ENCODE data around the gene ULK1.
"Not testable (repeated sequence)": the region's sequence is repeated elsewhere in the genome, so short reads cannot be mapped to it uniquely, and the experiment has no call there.

The ULK1 gene

GRCh38 chr12:131947482-131948027 lies 53.1 kb downstream of the ULK1 start:
- no peak for TF ChIP-seq CTCF (IDR thresholded peaks at IDR 0.05; ENCODE audit: low read depth, low read length)
- no peak overlapping the region for H3K4me3 ChIP-seq (ENCODE audit: low read depth, low read length)

GRCh38 chr12:131948166-131948712 lies 53.8 kb downstream of the ULK1 start:
- no peak overlapping the region for H3K4me3 ChIP-seq (ENCODE audit: low read depth, low read length)
- TF ChIP-seq CTCF (IDR thresholded peaks at IDR 0.05; ENCODE audit: low read depth, low read length), result no peak

- H3K4me3 ChIP-seq (ENCODE audit: low read depth, low read length), result peak overlapping the region; percentile 55
Observed at GRCh38 chr12:131948713-131949430, 54.5 kb downstream of the ULK1 start.

- TF ChIP-seq CTCF (IDR thresholded peaks at IDR 0.05; ENCODE audit: low read depth, low read length), result no peak
- H3K4me3 ChIP-seq (ENCODE audit: low read depth, low read length), result peak within 1 kb of the TSS; percentile 93
Observed at GRCh38 chr12:131949431-131950181, 55.2 kb downstream of the ULK1 start, which contains the start of gene EP400. Gene EP400 (plus strand): TSS chr12:131949942. CDS start chr12:131960620, 10,678 bp downstream.

GRCh38 chr12:131950182-131950913 lies 55.9 kb downstream of the ULK1 start:
- peak overlapping the region; percentile 93 for H3K4me3 ChIP-seq (ENCODE audit: low read depth, low read length)
- no peak for TF ChIP-seq CTCF (IDR thresholded peaks at IDR 0.05; ENCODE audit: low read depth, low read length)

GRCh38 chr12:131953810-131954209 lies 59.4 kb downstream of the ULK1 start:
- H3K4me3 ChIP-seq (ENCODE audit: low read depth, low read length), result not testable (repeated sequence)

GRCh38 chr12:131954460-131954859 lies 60.0 kb downstream of the ULK1 start:
- not testable (repeated sequence) for H3K4me3 ChIP-seq (ENCODE audit: low read depth, low read length)

- H3K4me3 ChIP-seq (ENCODE audit: low read depth, low read length), result no peak overlapping the region
- TF ChIP-seq CTCF (IDR thresholded peaks at IDR 0.05; ENCODE audit: low read depth, low read length), result no peak
Observed at GRCh38 chr12:131959116-131959515, 64.7 kb downstream of the ULK1 start.

Measured in WI38 (cell line).